DND-41 (cell line): ENCODE data around the gene GNPDA2.

Experiments
- EZH2 ChIP-seq: IDR thresholded peaks from 3 replicates; pipeline ENCODE4 v1.6.1; 2012; ENCODE audit warnings: borderline replicate concordance, low read depth, mild to moderate bottlenecking, moderate library complexity, low read length, inconsistent platforms; ENCODE audit not compliant: severe bottlenecking
- TF ChIP-seq, protein P1 (sequence below): IDR thresholded peaks from 2 replicates; pipeline ENCODE4 v1.5.1; 2012; ENCODE audit warnings: borderline replicate concordance, low read length, moderate library complexity, mild to moderate bottlenecking; ENCODE audit not compliant: poor library complexity, severe bottlenecking; ENCODE audit errors: extremely low read depth

DNA sequence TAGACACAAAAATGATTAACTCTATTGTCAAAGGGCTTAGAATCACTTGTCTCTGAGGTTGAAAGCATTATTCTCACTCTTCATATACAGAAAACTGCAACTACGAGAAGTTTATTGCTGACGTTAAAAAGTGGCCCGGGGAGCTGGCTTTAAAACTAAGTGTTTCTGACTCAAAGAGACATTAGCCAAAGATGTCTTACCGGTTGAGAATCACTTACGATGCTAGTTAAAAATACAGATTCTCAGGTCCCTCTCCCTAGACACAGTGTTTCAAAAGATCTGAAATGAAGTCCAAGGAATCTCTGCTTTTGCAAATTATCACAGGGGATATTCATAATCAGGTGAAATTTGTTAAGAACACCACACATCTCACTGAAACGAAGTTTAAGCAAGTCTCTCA lies 1.2 kb downstream of the GNPDA2 start:
- TF ChIP-seq, protein P1, sequence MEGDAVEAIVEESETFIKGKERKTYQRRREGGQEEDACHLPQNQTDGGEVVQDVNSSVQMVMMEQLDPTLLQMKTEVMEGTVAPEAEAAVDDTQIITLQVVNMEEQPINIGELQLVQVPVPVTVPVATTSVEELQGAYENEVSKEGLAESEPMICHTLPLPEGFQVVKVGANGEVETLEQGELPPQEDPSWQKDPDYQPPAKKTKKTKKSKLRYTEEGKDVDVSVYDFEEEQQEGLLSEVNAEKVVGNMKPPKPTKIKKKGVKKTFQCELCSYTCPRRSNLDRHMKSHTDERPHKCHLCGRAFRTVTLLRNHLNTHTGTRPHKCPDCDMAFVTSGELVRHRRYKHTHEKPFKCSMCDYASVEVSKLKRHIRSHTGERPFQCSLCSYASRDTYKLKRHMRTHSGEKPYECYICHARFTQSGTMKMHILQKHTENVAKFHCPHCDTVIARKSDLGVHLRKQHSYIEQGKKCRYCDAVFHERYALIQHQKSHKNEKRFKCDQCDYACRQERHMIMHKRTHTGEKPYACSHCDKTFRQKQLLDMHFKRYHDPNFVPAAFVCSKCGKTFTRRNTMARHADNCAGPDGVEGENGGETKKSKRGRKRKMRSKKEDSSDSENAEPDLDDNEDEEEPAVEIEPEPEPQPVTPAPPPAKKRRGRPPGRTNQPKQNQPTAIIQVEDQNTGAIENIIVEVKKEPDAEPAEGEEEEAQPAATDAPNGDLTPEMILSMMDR = no peak
- no peak for TF ChIP-seq EZH2
